HG03521 (cell line): Measurements from ENCODE around the gene USP6NL.
A peak's percentile ranks its signal among the peaks of the same experiment; 100 is the strongest.

Source experiments
- ATAC-seq: cut with Tn5 transposase; IDR thresholded peaks from one replicate; pipeline ENCODE4 v1.9.1; 2021; ENCODE audit warnings: mild to moderate bottlenecking, moderate library complexity; ENCODE audit not compliant: unreplicated experiment

The USP6NL gene

DNA sequence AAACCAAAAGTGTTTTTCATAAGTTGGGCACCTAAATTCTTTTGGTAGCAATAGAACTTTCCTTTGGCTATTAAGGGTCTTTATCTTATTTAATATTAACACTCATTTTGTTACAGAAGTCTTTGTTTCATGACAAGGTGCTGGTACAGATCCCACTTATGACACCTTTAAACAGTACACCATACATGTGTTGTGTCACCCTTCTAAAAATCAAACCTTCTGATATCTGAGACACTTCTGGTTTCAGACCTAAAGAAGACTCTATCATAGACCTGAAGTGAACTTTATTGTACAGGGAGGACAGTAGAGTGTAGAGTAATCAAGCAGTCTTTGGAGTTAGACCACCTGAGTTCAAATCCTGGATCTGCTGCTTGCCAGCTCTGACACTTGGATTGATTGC lies 5.8 kb upstream of the USP6NL start:
- ATAC-seq: no peak

DNA sequence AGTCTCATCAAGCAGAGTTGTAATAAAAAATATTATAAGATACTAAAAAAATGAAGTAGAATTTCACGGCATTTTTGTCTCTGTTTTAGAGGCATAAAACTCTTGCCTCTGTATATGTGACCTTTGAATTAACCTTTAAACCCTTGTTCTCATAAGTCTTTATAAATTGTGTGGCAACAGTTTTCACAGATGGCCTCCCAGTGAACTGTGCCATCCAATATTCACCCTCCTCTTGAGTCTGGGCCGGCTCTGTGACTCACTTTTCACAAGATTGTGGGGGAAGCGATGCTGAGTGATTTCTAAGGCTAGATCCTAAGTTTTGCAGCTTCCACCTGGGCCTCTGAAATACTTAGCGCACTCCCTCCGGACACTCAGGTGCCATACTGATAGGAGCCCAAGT lies 4.6 kb upstream of the USP6NL start:
- ATAC-seq: no peak

DNA sequence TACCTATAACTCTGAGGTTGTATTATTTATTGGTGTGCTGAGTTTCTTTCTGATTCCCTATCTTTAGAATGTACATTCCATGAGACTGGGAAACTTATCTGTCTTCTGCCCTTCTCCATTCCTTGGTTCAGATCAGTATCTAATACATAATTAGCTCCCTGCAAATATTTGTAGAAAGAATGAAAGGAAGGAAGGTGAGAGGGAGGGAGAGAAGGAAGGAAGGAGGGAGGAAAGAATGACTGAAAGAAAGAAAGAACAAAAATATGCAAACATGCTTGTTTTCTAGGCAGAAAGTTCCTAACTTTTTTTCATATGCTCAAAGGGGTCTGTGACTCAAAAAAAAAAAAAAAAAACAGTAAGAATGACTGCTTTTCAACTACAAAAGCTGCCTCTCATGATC lies 3.9 kb upstream of the USP6NL start:
- no peak for ATAC-seq

DNA sequence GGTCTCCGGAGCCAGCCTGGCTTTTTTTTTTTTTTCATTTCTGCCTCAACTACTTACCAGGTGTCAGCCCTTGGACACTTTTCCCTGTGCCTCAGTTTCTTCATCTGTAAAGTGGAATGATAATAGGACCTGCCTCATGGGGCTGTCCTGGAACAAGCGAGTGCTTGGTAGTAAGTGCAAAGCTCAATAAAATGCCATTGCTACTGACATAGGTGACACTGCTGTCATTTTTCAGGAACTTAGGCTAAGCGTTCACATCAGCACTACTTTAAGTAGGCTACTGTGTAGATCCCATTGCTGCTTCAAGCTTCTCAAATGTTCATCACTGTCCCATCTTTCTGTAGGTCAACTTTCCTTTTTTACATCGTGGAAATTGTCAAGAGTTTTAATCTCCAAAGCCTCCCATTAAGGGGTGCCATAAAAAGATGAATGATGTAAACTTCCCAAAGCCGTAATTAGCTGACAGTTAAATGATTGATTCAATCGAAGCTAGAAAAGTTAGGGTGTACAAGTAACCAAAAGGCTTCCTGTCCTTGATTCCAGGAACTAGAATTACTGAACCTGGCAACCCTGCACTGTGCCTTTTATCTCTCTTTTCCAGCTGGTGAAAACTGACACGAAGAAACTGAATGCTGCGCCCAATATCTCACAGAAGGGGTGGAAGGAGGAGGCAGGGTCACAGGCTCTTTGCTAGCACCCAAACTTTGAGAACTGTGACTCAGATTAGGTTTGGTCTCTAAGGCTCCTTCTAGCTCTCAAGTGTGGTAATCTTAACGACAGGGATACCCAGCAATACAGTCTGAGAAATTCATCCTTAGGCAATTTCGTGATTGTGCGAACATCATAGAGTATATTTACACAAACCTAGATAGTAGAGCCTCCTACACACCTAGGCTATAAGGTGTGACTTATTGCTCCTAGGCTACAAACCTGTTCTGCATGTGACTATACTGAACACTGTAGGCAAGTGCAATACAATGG lies 861 bp upstream of the USP6NL start:
- ATAC-seq: no peak

DNA sequence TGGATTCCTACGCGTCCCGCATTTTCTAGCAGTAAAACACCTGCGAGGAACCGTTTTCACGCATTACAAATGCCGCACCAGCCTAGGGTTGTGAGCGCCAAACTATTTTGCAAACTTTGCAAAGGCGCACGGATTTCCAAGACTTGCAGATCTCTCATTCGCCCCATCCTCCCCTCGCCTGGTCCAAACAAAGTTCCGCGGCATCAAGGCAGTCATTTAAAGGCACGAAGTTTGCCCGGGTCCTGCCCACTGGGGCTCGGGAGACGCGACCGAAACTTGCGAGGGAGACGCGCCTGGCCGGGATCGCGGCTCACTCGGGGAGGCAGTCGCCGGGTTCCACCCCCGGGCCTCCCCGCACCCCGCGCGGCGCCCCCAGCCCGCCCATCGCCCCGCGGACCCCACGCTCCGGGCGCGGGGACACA lies 613 bp downstream of the USP6NL start:
- peak; percentile 17 for ATAC-seq

DNA sequence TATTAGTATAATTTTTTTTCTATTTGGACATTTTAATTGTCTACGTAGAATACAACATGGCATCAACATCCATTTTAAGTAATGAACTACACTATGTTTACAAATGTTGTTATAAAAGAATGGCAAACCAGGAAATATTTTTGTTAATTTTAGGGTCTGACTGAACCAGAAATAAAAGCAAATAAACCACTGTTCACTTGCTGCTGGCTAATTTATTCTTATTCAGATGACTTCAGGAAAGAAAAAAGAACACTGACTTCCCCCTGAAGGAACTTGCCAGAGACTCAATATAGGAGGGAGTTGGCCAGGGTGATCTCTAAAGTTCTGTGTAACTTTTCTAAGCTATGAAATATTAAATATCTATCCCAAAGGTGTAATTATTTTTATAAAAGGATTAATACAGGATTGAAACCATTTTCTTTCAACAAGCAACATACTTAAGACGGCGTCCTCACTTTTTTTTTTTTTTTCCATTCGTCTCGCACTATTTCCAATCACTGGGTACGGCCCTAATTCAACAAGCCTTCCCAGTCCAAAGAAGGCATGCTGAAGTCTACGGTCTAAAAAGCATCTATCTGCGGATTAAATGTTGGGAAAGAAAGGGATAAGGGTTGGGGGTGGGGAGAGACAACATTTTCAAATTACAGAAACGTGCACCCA lies 1.2 kb downstream of the USP6NL start:
- ATAC-seq: no peak

DNA sequence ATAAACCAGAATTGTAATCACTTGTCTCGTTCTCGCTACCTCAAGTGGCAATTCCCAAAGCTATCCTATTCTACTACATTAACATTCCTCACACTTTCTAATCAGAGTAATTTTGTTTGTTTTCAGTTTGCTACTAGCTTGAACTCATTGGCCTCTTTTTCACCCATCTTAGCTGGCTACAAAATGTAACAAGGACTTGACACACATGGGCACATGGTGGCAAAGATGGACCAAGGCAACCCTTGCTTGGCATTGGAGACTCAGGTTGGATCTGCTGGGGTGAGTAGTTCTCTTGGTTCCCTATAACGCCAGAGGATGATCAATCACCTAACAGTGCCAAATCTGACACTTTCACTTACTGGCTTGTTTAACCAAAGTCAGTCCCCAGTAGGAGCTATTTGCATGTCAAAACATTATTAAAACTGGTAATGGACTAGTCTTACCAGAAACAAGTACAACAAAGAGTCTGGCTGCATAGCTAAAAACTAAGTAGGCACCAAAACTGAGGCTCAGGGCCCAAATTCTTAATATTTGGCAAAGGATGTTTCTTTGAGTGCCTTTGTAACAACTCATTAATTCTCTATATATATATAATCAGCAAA lies 1.9 kb downstream of the USP6NL start:
- no peak for ATAC-seq

DNA sequence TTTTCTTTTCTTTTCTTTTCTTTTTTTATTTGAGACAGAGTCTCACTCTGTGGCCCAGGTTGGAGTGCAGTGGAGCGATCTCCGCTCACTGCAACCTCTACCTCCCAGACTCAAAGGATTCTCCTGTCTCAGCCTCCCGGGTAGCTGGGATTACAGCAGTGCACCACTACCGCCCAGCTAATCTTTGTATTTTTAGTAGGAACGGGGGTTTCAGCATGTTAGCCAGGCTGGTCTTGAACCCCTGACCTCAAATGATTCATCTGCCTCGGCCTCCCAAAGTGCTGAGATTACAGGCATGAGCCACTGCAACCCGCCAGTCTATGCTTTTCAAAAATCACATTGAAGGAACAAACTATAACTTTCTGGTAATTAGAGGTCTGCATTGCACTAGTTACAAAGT lies 2.4 kb downstream of the USP6NL start:
- ATAC-seq: no peak

DNA sequence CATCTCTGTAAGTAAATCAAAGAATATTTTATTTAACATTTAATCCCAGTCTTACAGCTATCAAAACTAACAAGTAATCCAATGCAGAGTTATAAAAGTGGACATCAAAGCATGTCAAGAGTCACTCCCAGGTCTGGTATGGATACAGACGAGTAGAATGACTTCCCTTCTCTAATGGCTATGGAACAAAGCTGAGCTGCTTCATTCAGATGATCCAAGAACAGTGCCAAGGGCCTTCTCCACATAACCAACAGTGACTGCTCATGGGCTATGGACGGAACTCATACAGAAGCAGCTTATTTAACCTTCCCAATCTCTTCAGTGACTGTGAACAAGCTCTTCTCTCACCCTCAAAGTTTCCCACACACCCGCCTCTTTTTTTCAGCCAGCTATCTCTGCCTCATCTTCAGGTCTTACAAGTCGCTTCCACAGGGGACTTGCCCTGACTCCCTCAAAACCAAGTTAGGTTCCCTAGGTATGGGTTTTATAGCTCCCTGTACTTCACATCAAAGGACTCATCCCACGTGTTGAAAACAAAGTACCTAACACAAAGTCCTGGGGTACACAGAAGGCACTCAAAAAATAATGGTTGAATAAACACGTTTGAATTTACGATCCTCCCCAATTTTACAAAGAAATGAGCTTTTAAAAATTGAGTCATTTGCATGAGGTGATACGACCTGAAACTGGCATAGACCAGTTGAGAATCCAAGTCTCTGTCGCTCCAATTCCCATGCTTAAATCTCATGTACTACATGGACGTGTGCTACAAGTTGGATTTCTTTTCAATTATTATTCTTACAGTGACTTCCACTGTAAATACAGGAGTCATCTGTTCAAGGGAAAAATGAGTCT lies 3.1 kb downstream of the USP6NL start:
- ATAC-seq: no peak

DNA sequence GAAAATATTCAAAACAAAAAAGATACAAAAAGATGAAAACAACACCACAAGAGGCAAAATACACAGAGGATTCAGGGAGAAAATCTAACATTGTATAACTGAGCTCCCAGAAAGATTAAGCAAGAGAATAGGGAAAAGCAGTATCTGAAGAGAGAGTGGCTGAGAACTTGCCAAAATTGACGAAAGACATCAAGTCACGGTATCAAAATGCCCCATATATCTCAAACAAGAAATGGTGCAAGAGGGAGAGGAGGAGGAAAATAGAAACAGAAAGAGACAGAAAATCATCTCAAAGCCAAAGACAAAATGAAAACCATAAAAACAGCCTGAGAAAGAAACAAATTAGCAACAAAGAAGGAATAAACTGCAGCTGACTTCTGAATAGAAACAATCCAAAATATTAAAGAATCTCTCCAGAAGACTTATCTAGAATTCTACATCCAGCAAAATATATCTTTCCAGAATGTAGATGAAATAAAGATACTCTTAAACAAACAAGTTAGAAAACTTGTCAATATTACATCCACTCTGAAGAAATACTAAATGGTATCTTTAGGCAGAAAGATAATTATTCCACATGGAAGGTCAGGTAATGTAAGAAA lies 5.5 kb downstream of the USP6NL start:
- ATAC-seq: no peak

DNA sequence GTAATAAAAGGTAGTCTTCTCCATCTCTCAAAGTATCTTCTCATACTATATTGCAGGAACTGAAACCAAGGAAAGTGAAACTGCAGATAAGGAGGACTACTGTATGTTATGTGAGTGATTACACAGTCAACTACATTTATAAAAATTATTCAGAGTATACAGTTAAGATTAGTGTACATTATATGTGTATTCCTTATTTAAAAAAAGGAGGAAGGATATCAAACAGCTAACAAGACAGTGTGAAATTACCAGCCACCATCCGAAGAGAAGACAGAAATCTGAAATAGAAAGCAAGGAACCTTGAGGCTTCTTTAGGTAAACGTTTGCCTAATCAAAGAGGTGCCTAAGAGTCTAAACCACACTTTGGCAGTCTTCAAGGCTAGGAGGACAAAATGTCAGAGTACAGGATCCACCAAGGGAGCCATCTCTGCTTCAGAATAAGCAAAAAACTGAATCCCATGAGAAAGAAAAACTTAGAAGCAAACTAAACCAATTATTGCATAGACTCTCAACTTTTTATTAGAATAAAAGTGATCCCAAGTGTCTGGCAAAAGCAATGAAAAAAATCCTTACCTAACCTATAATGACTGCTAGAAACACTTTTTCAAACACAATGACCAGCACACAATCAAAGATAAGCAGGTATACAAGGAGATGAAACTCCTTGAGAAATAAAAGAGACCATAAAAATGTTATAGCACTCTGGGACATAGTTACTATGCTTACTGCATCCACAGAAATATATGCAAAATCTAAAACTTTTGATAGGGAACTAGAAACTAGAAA lies 6.4 kb downstream of the USP6NL start:
- no peak for ATAC-seq

DNA sequence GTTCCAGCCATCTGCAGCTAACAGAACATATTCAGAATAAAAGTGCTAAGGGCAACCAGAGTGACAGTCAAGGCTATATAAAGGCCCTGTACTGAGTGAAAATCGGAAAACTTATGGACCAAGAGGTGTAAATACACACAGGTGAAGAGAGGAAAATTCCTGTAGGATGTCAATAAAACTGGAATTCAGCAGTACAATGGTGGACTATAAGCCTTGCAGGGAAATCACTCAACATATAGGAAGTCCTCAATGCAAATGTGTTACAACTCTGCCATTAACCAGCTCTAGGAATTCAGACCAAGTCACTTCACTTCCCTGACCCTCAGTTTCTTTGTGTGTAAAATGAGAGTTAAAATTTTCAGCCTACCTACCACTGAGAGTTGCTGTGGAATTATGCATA lies 7.7 kb downstream of the USP6NL start:
- no peak for ATAC-seq

DNA sequence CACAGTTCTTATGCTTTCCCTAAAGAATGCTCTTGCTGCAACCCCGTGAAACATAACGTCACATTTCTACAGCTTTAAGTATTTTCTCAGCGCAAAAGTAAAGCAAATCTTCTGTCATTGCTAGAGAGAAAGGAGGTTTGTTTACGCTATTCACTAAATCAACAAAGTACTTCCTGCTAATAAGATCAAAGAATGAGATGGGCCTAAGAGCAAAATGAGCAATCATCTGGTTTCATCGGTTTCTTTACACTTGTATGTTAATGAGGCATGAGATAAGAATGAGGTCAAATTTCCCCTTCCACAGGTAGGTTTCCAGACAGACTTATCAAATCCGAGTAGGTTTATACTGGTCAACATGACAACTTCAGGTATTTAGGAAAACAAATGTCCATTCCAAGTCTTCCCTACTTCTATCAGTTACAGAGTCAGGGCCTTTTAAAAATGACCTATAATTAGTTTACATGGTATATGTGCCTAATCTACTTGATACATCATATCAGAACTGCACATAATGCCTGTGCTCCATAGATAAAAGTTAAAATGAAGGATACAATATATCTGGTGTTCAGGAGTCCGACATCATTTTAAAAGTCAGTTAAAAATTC lies 8.4 kb downstream of the USP6NL start:
- peak; percentile 47 for ATAC-seq

DNA sequence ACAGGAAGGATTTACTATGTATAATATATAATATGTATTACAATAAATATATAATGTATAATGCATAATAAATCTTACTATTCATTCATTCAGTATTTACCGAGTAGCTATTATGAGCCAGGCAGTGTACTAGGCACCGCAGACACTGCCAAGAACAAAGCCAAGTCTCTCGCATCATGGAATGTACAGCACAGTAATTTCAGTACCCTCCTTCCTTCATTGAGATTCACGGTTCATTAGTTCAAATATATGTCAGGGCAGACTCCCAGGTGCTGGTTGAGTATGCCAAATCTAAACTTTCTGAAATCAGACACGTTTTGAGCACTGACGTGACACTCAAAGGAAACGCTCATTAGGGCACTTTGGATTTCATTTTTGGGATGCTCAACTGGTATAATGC lies 9.1 kb downstream of the USP6NL start:
- no peak for ATAC-seq

DNA sequence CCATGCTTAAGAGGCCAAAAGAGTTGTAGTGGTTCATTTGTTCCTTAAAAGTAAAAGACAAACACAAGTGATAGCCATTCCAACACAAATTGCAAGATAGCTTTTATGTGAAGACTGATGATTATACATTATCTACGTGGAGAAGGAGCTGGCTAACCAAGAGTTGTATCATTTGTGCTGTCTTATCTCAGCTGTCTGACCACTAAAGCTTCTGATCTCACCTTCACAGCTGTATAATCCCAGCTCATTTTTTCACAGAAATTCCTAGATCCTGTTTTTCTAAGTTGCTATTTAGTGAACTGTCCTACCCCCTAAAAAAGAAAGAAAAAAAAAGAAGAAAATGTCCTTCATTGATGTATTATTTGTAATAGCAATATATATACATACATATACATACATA lies 9.8 kb downstream of the USP6NL start:
- no peak for ATAC-seq

DNA sequence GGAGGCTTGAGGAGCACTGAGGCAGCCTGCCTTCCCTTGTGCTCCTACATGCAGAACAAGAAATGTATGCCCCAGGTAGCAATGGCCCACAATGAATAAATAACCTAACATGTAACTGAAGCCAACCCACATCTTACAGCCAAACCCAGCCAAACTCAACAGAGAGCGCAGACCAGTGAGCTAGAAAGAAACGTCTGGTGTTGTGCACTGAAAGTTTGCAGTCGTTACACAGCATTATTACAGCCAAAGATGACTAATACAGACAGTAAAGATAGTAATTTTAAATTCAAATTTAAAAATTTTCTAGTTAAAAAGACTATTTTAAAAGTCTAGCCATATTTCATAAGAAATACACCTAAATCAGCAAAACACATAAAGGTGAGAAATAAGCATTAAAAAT lies 11.2 kb downstream of the USP6NL start:
- ATAC-seq: no peak

DNA sequence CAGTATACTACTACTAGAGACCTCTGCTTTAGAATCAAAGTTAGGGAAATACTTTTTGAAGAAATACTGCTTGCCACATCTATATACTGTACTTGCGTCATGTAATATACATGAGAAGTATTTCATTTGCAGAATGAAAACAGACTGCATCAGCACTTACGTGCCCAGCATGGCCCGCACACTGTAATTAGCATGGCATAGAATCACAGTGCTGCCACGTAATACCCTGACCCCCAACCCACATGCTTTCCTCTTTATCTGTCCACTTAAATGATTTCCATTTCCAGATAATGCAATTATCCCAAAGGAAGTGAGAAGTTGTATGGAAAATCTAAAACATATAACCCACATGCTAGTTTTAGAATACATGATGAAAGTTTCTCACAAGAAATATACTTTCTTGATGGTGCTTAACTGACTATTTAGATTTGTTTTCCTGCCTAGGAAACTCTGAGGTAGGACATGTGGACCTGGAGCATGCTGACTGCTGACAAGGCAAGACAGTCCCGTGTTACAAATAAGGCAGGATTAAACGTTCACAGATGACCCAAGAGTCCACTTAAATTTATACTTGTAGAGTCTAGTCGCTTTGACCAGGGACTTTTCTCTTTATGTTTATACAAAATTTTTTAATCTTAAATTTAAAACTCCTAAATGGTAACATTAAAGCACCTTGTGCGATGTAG lies 12.6 kb downstream of the USP6NL start:
- no peak for ATAC-seq

DNA sequence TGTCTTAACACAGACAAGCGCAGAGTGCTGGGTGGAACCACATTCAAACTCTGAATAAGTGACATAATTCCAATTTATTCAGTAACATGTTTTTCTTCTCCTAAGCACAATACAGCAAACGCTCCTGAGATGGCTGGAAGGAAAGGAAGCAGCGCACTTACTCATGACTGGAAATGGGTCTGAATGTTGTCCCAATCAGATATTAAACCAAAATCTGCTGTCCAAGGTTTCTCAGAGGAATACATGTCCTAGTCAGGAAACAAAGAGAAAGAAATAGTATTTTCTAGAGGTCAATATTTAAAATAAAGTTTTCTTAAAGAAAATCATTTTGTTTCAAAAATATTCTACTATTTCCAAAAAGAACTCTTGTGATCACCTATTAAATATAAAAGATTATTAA lies 14.0 kb downstream of the USP6NL start:
- ATAC-seq: no peak

DNA sequence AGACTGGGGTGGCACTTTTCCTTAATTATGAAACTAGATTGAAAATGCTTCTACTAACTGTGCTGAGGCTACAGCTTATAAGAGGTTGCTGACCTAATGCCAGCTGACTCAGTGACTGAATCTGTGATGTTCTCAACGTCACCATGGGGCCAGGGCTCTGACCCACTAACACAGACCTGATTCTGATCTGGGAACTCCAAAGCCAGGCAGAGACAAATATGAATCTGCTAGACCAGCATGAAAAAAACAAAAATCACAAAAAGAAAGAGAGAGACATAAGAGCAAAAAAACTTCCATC lies 16.1 kb downstream of the USP6NL start:
- ATAC-seq: no peak
